HepG2 (cell line): ENCODE data around the gene ATXN1L. TPM values are rescaled to one million over a fixed set of nuclear protein-coding genes. Genes with fewer than 3 reads are reported as not detected.
A peak's percentile ranks its signal among the peaks of the same experiment; 100 is the strongest.

ENCODE experiments used
- ATF1 ChIP-seq: IDR thresholded peaks from 2 replicates; pipeline ENCODE4 v1.6.1; 2016; ENCODE audit warnings: mild to moderate bottlenecking, control low read depth
- HOXA5 ChIP-seq: sonication (generic); formaldehyde crosslinking; IDR thresholded peaks from 2 replicates; pipeline ENCODE4 v1.4.0; 2020; ENCODE audit warnings: missing genetic modification reagents
- HOXA9 ChIP-seq: sonication (generic); formaldehyde crosslinking; IDR thresholded peaks from 2 replicates; pipeline ENCODE4 v1.8.1; 2022; ENCODE audit warnings: missing genetic modification reagents, mild to moderate bottlenecking, moderate library complexity, borderline replicate concordance
- SCMH1 ChIP-seq: sonication (generic); formaldehyde crosslinking; IDR thresholded peaks from 2 replicates; pipeline ENCODE4 v1.9.0; 2021; ENCODE audit warnings: missing genetic modification reagents, mild to moderate bottlenecking, borderline replicate concordance
- THAP9 ChIP-seq: sonication (generic); formaldehyde crosslinking; IDR thresholded peaks from 2 replicates; pipeline ENCODE4; 2020; ENCODE audit warnings: missing genetic modification reagents, mild to moderate bottlenecking, borderline replicate concordance
- TP53 ChIP-seq: sonication (generic); formaldehyde crosslinking; conservative IDR thresholded peaks from 2 replicates; pipeline ENCODE4 v1.4.0; 2020; ENCODE audit warnings: missing genetic modification reagents
- ZFP41 ChIP-seq: sonication (generic); formaldehyde crosslinking; IDR thresholded peaks from 2 replicates; pipeline ENCODE4 v1.4.0; 2020; ENCODE audit warnings: mild to moderate bottlenecking, missing genetic modification reagents, borderline replicate concordance
- ZNF317 ChIP-seq: sonication (generic); formaldehyde crosslinking; IDR thresholded peaks from 2 replicates; pipeline ENCODE4 v1.5.0; 2020; ENCODE audit warnings: mild to moderate bottlenecking, missing genetic modification reagents
- ZNF761 ChIP-seq: sonication (generic); formaldehyde crosslinking; conservative IDR thresholded peaks from 2 replicates; pipeline ENCODE4 v1.4.0; 2020; ENCODE audit warnings: mild to moderate bottlenecking, missing genetic modification reagents
- ZNF788 ChIP-seq: sonication (generic); formaldehyde crosslinking; IDR thresholded peaks from 2 replicates; pipeline ENCODE4 v1.5.0; 2020; ENCODE audit warnings: mild to moderate bottlenecking, missing genetic modification reagents, borderline replicate concordance
- ZSCAN30 ChIP-seq: sonication (generic); formaldehyde crosslinking; IDR thresholded peaks from 2 replicates; pipeline ENCODE4 v1.5.0; 2020; ENCODE audit warnings: mild to moderate bottlenecking, missing genetic modification reagents
- ZUFSP ChIP-seq: sonication (generic); formaldehyde crosslinking; IDR thresholded peaks from 2 replicates; pipeline ENCODE4 v1.9.0; 2021; ENCODE audit warnings: missing genetic modification reagents, mild to moderate bottlenecking, borderline replicate concordance
- polyA plus RNA-seq, 8 experiments: library from polyadenylated mRNA; depleted of rRNA in 3 of 8; stranded (reverse) in 7 of 8; unstranded in 1 of 8; fragments of >200 nt; fragmentation: Illumina TruSeq in 4 of 8; extraction: Trizol in 4 of 8; gene quantifications; 2 replicates each; pipeline versions ENCODE4 v1.2.1 to v1.2.3, GENCODE V29; 2011 to 2016; ENCODE audit warnings: low read depth in 4 of 8, missing spikeins in 1 of 8, mixed read lengths in 1 of 8; ENCODE audit not compliant: insufficient read depth in 1 of 8
- total RNA-seq, 5 experiments: library from RNA; depleted of rRNA; stranded (reverse); fragments of >200 nt; fragmentation: Illumina TruSeq; extraction: Trizol; gene quantifications; 2 replicates each; pipeline ENCODE4 v1.2.3, GENCODE V29; 2016; ENCODE audit warnings: low read depth in 1 of 5
- TF ChIP-seq, protein P1 (sequence below): sonication (generic); formaldehyde crosslinking; IDR thresholded peaks from 2 replicates; pipeline ENCODE4 v1.4.0; 2020; ENCODE audit warnings: missing genetic modification reagents; ENCODE audit errors: not compliant biosample characterization
- TF ChIP-seq, protein P2 (sequence below): sonication (generic); formaldehyde crosslinking; IDR thresholded peaks from 2 replicates; pipeline ENCODE4 v1.4.0; 2020; ENCODE audit warnings: missing genetic modification reagents
- TF ChIP-seq, protein P3 (sequence below): sonication (generic); formaldehyde crosslinking; IDR thresholded peaks from 2 replicates; pipeline ENCODE4 v1.4.0; 2020; ENCODE audit warnings: missing genetic modification reagents, mild to moderate bottlenecking, borderline replicate concordance
- TF ChIP-seq, protein P4 (sequence below): sonication (generic); formaldehyde crosslinking; IDR thresholded peaks from 2 replicates; pipeline ENCODE4 v1.4.0; 2020; ENCODE audit warnings: low read depth, mild to moderate bottlenecking, missing genetic modification reagents

ATXN1L gene
- total and polyA plus RNA-seq, 2 of the 13 experiments (the other 11 are each of a cell fraction or from before 2014, with no cell fraction given), result 20.0 to 22.4 TPM

GRCh38 chr16:71845639-71846430 is at the start of gene ATXN1L (continued):
- TF ChIP-seq, protein P1, sequence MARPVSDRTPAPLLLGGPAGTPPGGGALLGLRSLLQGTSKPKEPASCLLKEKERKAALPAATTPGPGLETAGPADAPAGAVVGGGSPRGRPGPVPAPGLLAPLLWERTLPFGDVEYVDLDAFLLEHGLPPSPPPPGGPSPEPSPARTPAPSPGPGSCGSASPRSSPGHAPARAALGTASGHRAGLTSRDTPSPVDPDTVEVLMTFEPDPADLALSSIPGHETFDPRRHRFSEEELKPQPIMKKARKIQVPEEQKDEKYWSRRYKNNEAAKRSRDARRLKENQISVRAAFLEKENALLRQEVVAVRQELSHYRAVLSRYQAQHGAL (CRISPR knock-in tag), result no peak
- TF ChIP-seq, protein P2, sequence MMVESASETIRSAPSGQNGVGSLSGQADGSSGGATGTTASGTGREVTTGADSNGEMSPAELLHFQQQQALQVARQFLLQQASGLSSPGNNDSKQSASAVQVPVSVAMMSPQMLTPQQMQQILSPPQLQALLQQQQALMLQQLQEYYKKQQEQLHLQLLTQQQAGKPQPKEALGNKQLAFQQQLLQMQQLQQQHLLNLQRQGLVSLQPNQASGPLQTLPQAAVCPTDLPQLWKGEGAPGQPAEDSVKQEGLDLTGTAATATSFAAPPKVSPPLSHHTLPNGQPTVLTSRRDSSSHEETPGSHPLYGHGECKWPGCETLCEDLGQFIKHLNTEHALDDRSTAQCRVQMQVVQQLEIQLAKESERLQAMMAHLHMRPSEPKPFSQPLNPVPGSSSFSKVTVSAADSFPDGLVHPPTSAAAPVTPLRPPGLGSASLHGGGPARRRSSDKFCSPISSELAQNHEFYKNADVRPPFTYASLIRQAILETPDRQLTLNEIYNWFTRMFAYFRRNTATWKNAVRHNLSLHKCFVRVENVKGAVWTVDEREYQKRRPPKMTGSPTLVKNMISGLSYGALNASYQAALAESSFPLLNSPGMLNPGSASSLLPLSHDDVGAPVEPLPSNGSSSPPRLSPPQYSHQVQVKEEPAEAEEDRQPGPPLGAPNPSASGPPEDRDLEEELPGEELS (CRISPR knock-in tag), result peak; percentile 61; the same call in 1 of the 2 replicates
- TF ChIP-seq ZNF317 (CRISPR knock-in tag), result no peak
- TF ChIP-seq HOXA5 (CRISPR knock-in tag), result 0 out of 2 replicates have a peak, but pooled peaks have one; percentile 88
- peak; percentile 46; the same call in 1 of the 2 replicates for TF ChIP-seq ZFP41 (CRISPR knock-in tag)
- TF ChIP-seq, protein P3, sequence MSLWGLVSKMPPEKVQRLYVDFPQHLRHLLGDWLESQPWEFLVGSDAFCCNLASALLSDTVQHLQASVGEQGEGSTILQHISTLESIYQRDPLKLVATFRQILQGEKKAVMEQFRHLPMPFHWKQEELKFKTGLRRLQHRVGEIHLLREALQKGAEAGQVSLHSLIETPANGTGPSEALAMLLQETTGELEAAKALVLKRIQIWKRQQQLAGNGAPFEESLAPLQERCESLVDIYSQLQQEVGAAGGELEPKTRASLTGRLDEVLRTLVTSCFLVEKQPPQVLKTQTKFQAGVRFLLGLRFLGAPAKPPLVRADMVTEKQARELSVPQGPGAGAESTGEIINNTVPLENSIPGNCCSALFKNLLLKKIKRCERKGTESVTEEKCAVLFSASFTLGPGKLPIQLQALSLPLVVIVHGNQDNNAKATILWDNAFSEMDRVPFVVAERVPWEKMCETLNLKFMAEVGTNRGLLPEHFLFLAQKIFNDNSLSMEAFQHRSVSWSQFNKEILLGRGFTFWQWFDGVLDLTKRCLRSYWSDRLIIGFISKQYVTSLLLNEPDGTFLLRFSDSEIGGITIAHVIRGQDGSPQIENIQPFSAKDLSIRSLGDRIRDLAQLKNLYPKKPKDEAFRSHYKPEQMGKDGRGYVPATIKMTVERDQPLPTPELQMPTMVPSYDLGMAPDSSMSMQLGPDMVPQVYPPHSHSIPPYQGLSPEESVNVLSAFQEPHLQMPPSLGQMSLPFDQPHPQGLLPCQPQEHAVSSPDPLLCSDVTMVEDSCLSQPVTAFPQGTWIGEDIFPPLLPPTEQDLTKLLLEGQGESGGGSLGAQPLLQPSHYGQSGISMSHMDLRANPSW (CRISPR knock-in tag), result 0 out of 2 replicates have a peak, but pooled peaks have one; percentile 64
- 0 out of 2 replicates have a peak, but pooled peaks have one; percentile 52 for TF ChIP-seq ZNF761 (CRISPR knock-in tag)
- TF ChIP-seq ZSCAN30 (CRISPR knock-in tag), result no peak
- no peak; the same call in 1 of the 2 replicates for TF ChIP-seq THAP9
- TF ChIP-seq ATF1 (CRISPR knock-in tag), result peak; percentile 97
- no peak for TF ChIP-seq ZUFSP (CRISPR knock-in tag)
- 0 out of 2 replicates have a peak, but pooled peaks have one; percentile 80 for TF ChIP-seq TP53 (CRISPR knock-in tag)
- no peak for TF ChIP-seq SCMH1 (CRISPR knock-in tag)
- peak; percentile 60; the same call in 1 of the 2 replicates for TF ChIP-seq ZNF788 (CRISPR knock-in tag)
- no peak; the same call in 1 of the 2 replicates for TF ChIP-seq HOXA9
- TF ChIP-seq, protein P4, sequence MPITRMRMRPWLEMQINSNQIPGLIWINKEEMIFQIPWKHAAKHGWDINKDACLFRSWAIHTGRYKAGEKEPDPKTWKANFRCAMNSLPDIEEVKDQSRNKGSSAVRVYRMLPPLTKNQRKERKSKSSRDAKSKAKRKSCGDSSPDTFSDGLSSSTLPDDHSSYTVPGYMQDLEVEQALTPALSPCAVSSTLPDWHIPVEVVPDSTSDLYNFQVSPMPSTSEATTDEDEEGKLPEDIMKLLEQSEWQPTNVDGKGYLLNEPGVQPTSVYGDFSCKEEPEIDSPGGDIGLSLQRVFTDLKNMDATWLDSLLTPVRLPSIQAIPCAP (CRISPR knock-in tag), result 0 out of 2 replicates have a peak, but pooled peaks have one; percentile 63
